Measurements from ENCODE around the gene WDR27. TPM values are rescaled to one million over a fixed set of nuclear protein-coding genes. Genes with fewer than 3 reads are reported as not detected.

The WDR27 gene
- total and polyA plus RNA-seq, 10 of the 15 experiments (the other 5 are each of a cell fraction or from before 2014, with no cell fraction given) = 1.9 to 33.2 (median 19.0) TPM

DNA sequence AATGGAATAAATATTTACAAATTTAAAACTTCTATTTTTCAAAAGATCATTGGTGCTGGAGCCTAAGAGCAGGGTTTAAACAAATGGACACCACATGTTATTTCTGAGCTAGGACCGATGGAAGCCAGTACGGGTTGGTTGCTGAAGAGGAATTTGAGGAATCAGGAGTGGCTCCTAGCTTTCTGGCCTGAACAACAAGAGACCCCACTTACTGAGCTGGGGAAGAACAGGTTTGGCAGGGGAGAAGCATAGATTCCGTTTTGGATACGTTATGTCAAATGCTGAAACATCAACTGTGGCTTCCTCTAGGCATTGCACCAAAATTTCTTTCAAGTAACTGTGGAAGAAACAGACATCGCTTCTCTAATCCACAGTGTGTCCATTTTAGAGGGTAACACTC lies 6.7 kb downstream of the WDR27 start:
- intact Hi-C loops (cut with micrococcal nuclease; ENCODE audit: unreplicated experiment) = no loop called here
- no peak for FAIRE-seq
- RAD21 ChIA-PET (ENCODE audit: unreplicated experiment) = no interaction called here
- CTCF ChIA-PET = no interaction called here
- 98% methylated on average over 5 of the region's 5 CpGs for WGBS (ENCODE audit: insufficient coverage, insufficient replicate concordance, low lambda C conversion rate, missing lambda C conversion rate)
- in situ Hi-C loops (cut with MboI) = no loop called here
- no peak overlapping the region for H3K4me2 ChIP-seq (ENCODE audit: control insufficient read depth, insufficient read depth)
- DNase-seq (ENCODE audit: low read depth, low spot score) = no peak
- H3K36me3 ChIP-seq (ENCODE audit: control insufficient read depth in 2 of 2, insufficient read depth in 2 of 2, low read length in 1 of 2) = no peaks in the 10 kb centered on the region; a peak in 1 of 4 replicates
- no peak overlapping the region for H3K4me3 ChIP-seq
- SMC1A ChIA-PET (ENCODE audit: uncharacterized antibody, unreplicated experiment) = no interaction called here
- ATAC-seq = no peak
- POLR2A ChIA-PET = no interaction called here
- H4K20me1 ChIP-seq (ENCODE audit: control insufficient read depth, insufficient read depth) = no peaks in the 10 kb centered on the region
- no peaks in the 10 kb centered on the region; the same call in 1 of the 2 replicates for H3K79me2 ChIP-seq (ENCODE audit: control insufficient read depth, insufficient read depth, low read length)
- no peaks in the 10 kb centered on the region for H3K4me1 ChIP-seq (ENCODE audit: control insufficient read depth, insufficient read depth, low read length)
- TF ChIP-seq TBL1XR1 (IDR thresholded peaks at IDR 0.05; ENCODE audit: low read depth, low read length) = no peak
- TF ChIP-seq HDGF (IDR thresholded peaks at IDR 0.05) = no peak
- no peak for TF ChIP-seq BCL3 (IDR thresholded peaks at IDR 0.05; ENCODE audit: borderline replicate concordance, insufficient read depth, low read depth, low read length, poor library complexity, severe bottlenecking)
- TF ChIP-seq CEBPZ (IDR thresholded peaks at IDR 0.05; ENCODE audit: low read depth, low read length) = no peak
- no peak for TF ChIP-seq BHLHE40 (IDR thresholded peaks at IDR 0.05; ENCODE audit: borderline replicate concordance in 1 of 2, low read depth in 2 of 2, low read length in 1 of 2)
- TF ChIP-seq NR2C1 (IDR thresholded peaks at IDR 0.05) = no peak
- no peak for TF ChIP-seq EP300 (IDR thresholded peaks at IDR 0.05; ENCODE audit: borderline replicate concordance in 1 of 2, control insufficient read depth in 1 of 2, low read depth in 2 of 2, low read length in 2 of 2)
- BruUV-seq (replicated peaks) = no TSS peak
- H2AFZ ChIP-seq (ENCODE audit: control insufficient read depth, low read depth, low read length) = no peak overlapping the region
- no peaks in the 10 kb centered on the region; the same call in 2 of the 3 replicates for H3K9me3 ChIP-seq (replicated peaks; ENCODE audit: control insufficient read depth, insufficient read depth, low read length)
- H3K9ac ChIP-seq (ENCODE audit: control insufficient read depth, insufficient read depth, low read length) = no peak overlapping the region
- H3K27me3 ChIP-seq (replicated peaks in 1 of 2; ENCODE audit: control insufficient read depth in 2 of 2, insufficient read depth in 2 of 2, low read length in 1 of 2) = no peaks in the 10 kb centered on the region
- no peak overlapping the region for H3K27ac ChIP-seq (ENCODE audit: control insufficient read depth, insufficient read depth)
